Peyer's patch (tissue), 4 donors: ENCODE measurements around the gene SOS2.

Source experiments
- POLR2A ChIP-seq, 2 donors: fragments of 450-650 bp; IDR thresholded peaks; one replicate each; pipeline ENCODE4 v1.5.1; 2017; ENCODE audit warnings: antibody characterized with exemption in 2 of 2, mild to moderate bottlenecking in 2 of 2, moderate library complexity in 2 of 2
- TF ChIP-seq, protein P1 (sequence below), 6 experiments: fragments of 450-650 bp in 4 of 6; fragments of 200-600 bp in 2 of 6; sonication (generic) in 1 of 6; IDR thresholded peaks; one replicate each; pipeline ENCODE4 v1.5.1; 2017 to 2019; ENCODE audit warnings: antibody characterized with exemption in 6 of 6, mild to moderate bottlenecking in 3 of 6, moderate library complexity in 1 of 6

DNA sequence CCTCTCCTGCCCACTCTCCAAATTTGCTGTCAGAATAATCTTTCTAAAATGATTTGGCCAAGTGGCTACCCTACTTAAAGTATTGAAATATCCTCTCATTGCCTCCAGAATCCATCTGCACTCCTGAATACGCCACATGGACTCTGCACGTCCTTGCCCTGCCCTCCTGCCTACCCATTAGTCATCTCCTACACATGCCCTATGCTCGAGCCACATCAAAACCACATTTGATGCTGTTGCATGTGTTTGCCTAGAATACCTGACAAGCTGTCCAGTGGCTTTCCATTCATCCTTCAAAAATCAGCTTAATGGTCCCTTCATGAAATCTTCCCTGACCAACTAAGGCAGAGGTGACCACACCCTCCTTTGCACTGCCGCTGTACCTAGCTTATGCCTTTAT lies 132.0 kb downstream of the SOS2 start:
- TF ChIP-seq, protein P1, sequence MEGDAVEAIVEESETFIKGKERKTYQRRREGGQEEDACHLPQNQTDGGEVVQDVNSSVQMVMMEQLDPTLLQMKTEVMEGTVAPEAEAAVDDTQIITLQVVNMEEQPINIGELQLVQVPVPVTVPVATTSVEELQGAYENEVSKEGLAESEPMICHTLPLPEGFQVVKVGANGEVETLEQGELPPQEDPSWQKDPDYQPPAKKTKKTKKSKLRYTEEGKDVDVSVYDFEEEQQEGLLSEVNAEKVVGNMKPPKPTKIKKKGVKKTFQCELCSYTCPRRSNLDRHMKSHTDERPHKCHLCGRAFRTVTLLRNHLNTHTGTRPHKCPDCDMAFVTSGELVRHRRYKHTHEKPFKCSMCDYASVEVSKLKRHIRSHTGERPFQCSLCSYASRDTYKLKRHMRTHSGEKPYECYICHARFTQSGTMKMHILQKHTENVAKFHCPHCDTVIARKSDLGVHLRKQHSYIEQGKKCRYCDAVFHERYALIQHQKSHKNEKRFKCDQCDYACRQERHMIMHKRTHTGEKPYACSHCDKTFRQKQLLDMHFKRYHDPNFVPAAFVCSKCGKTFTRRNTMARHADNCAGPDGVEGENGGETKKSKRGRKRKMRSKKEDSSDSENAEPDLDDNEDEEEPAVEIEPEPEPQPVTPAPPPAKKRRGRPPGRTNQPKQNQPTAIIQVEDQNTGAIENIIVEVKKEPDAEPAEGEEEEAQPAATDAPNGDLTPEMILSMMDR (IDR thresholded peaks at IDR 0.05) = no peak
- no peak for TF ChIP-seq POLR2A (IDR thresholded peaks at IDR 0.05)
